Smooth muscle cell (in vitro differentiated cells): ENCODE measurements around the gene SPN. TPM values are rescaled to one million over a fixed set of nuclear protein-coding genes. Genes with fewer than 3 reads are reported as not detected.

ENCODE experiments used
- DNase-seq: peaks from one replicate; lab custom pipeline; 2025; ENCODE audit not compliant: unreplicated experiment; lab: John Stamatoyannopoulos, UW
- H2AFZ ChIP-seq: fragments of 200-600 bp; sonication (generic); 2 replicates; pipeline ENCODE4 v1.6.0; 2016; ENCODE audit warnings: antibody characterized with exemption, low read depth, mild to moderate bottlenecking
- H3F3A ChIP-seq: fragments of 200-600 bp; sonication (generic); 2 replicates; pipeline ENCODE4 v1.6.0; 2017; ENCODE audit warnings: antibody characterized with exemption, low read depth
- H3K27ac ChIP-seq: fragments of 200-600 bp; sonication (generic); 2 replicates; pipeline ENCODE4 v1.5.1; 2016; ENCODE audit warnings: low read depth, mild to moderate bottlenecking
- H3K27me3 ChIP-seq: fragments of 200-600 bp; sonication (generic); 2 replicates; pipeline ENCODE4 v1.6.1; 2016; ENCODE audit warnings: low read depth, mild to moderate bottlenecking
- H3K36me3 ChIP-seq: fragments of 200-600 bp; sonication (generic); 2 replicates; pipeline ENCODE4 v1.5.1; 2016; ENCODE audit warnings: low read depth
- H3K4me1 ChIP-seq: fragments of 200-600 bp; sonication (generic); 2 replicates; pipeline ENCODE4 v1.5.1; 2016; ENCODE audit warnings: low read depth
- H3K4me2 ChIP-seq: fragments of 200-600 bp; sonication (generic); 2 replicates; pipeline ENCODE4 v1.6.0; 2016; ENCODE audit warnings: mild to moderate bottlenecking
- H3K4me3 ChIP-seq: fragments of 200-600 bp; sonication (generic); 2 replicates; pipeline ENCODE4 v1.5.1; 2016; ENCODE audit warnings: mild to moderate bottlenecking
- H3K79me2 ChIP-seq: fragments of 200-600 bp; sonication (generic); 2 replicates; pipeline ENCODE4 v1.6.0; 2016; ENCODE audit warnings: low read depth, mild to moderate bottlenecking
- H3K9ac ChIP-seq: fragments of 200-600 bp; sonication (generic); 2 replicates; pipeline ENCODE4 v1.6.0; 2016; ENCODE audit warnings: low read depth
- H3K9me3 ChIP-seq: fragments of 200-600 bp; sonication (generic); replicated peaks from 2 replicates; pipeline ENCODE4 v1.5.1; 2016; ENCODE audit warnings: low read depth
- H4K20me1 ChIP-seq: fragments of 200-600 bp; sonication (generic); 2 replicates; pipeline ENCODE4 v1.6.0; 2016; ENCODE audit warnings: low read depth
- WGBS: methylation state at CpG from one replicate; pipeline ENCODE4 v1.1.7; 2016; ENCODE audit warnings: low lambda C conversion rate; 5-methylcytosine and 5-hydroxymethylcytosine counted together
- polyA plus RNA-seq: library from polyadenylated mRNA; unstranded; fragments of >200 nt; fragmentation: Nextera tagmentation; extraction: Ambion mirVana; gene quantifications from 2 replicates; pipeline ENCODE4 v1.2.1, GENCODE V29; 2016
- total RNA-seq: library from RNA; depleted of rRNA; stranded (reverse); fragments of >200 nt; gene quantifications from 2 replicates; pipeline ENCODE4 v1.2.3, GENCODE V29; 2014
- TF ChIP-seq, protein P1 (sequence below): fragments of 200-600 bp; sonication (generic); IDR thresholded peaks from 2 replicates; pipeline ENCODE4 v1.5.1; 2017; ENCODE audit warnings: borderline replicate concordance, mild to moderate bottlenecking, antibody characterized with exemption; ENCODE audit not compliant: insufficient read depth, poor library complexity, severe bottlenecking

The SPN gene
- total and polyA plus RNA-seq, 2 experiments from 2014 or later: not detected

DNA sequence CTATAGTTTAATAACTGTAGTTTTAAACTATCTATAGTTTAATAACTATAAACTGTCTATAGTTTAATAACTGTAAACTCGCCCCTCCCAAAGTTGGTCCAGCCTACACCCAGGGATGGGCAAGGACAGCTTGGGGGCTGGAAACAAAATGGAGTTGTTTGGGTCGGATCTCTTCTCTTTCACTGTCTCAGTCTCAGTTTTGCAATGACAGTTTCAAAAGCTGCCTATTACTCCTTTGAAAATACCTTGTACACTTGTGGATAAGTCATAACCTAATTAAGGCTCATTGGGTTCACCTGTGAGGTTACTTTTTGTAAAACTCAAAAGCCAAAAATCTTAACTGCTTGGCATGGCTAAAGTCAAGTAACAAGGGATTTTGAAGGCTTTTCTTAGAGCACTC lies 51.3 kb downstream of the SPN start:
- no peaks in the 10 kb centered on the region for H3F3A ChIP-seq
- no peak overlapping the region for H3K4me2 ChIP-seq
- no peaks in the 10 kb centered on the region for H3K27me3 ChIP-seq
- 94% methylated on average over 2 of the region's 2 CpGs for WGBS
- no peak overlapping the region for H3K4me3 ChIP-seq
- H3K9ac ChIP-seq: no peak overlapping the region
- TF ChIP-seq, protein P1, sequence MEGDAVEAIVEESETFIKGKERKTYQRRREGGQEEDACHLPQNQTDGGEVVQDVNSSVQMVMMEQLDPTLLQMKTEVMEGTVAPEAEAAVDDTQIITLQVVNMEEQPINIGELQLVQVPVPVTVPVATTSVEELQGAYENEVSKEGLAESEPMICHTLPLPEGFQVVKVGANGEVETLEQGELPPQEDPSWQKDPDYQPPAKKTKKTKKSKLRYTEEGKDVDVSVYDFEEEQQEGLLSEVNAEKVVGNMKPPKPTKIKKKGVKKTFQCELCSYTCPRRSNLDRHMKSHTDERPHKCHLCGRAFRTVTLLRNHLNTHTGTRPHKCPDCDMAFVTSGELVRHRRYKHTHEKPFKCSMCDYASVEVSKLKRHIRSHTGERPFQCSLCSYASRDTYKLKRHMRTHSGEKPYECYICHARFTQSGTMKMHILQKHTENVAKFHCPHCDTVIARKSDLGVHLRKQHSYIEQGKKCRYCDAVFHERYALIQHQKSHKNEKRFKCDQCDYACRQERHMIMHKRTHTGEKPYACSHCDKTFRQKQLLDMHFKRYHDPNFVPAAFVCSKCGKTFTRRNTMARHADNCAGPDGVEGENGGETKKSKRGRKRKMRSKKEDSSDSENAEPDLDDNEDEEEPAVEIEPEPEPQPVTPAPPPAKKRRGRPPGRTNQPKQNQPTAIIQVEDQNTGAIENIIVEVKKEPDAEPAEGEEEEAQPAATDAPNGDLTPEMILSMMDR: no peak
- no peaks in the 10 kb centered on the region for H3K79me2 ChIP-seq
- no peaks in the 10 kb centered on the region for H4K20me1 ChIP-seq
- H2AFZ ChIP-seq: no peak overlapping the region
- H3K36me3 ChIP-seq: no peaks in the 10 kb centered on the region
- H3K27ac ChIP-seq: no peak overlapping the region
- no peak for DNase-seq
- H3K9me3 ChIP-seq: no peaks in the 10 kb centered on the region
- peaks cover 9% of the 10 kb centered on the region for H3K4me1 ChIP-seq

DNA sequence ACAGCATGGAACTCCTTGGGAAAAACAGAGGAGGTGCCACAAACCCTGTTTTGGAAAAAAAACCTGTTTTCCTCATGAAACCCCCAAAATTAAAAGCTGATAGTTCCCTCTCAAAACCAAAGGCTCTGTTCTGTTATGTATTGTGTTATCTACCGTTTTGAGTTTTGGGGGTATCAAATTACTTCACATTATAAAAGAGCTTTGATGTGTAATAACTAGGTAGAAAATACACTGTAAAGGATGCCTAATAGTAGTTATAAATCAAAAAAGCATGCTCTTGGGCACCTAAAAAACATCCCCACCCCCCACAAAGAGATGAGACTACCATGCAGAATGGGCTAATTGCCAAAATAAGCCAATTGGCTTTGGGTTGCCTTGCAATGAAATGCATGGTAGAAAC lies 51.9 kb downstream of the SPN start:
- no peak for DNase-seq
- Histone ChIP-seq H3K4me2 (no peak overlapping the region), H4K20me1 (no peaks in the 10 kb centered on the region), H3K4me1 (peaks cover 3% of the 10 kb centered on the region), H3F3A (no peaks in the 10 kb centered on the region), H3K79me2 (no peaks in the 10 kb centered on the region), H3K36me3 (no peaks in the 10 kb centered on the region), H3K9ac (no peak overlapping the region), H2AFZ (no peak overlapping the region), H3K27ac (no peak overlapping the region), H3K4me3 (no peak overlapping the region), H3K27me3 (no peaks in the 10 kb centered on the region), H3K9me3 (no peaks in the 10 kb centered on the region)
- WGBS: 82% methylated on average over 1 of the region's 1 CpG
- TF ChIP-seq, protein P1: no peak

DNA sequence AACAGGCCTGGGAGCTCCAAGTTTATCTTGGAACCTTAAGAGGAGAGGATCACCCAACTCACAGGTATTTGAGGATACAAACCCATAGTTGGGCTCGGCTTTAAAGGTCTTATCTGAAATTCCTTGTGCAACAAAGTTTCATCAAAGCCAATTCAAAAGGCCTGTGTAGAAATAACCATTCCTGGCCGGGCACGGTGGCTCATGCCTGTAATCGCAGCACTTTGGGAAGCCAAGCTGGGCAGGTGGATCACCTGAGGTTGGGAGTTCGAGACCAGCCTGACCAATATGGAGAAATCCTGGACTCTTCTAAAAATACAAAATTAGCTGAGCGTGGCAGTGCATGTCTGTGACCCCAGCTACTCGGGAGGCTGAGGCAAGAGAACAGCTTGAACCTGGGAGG lies 54.1 kb downstream of the SPN start:
- no peaks in the 10 kb centered on the region for H3F3A ChIP-seq
- H3K9me3 ChIP-seq: no peaks in the 10 kb centered on the region
- H3K36me3 ChIP-seq: no peaks in the 10 kb centered on the region
- H3K9ac ChIP-seq: no peak overlapping the region
- H2AFZ ChIP-seq: no peak overlapping the region
- no peaks in the 10 kb centered on the region for H3K4me1 ChIP-seq
- H3K4me3 ChIP-seq: no peak overlapping the region
- no peak overlapping the region for H3K4me2 ChIP-seq
- TF ChIP-seq, protein P1: no peak
- H3K27me3 ChIP-seq: no peaks in the 10 kb centered on the region
- H3K27ac ChIP-seq: no peak overlapping the region
- no peak for DNase-seq
- no peaks in the 10 kb centered on the region for H4K20me1 ChIP-seq
- 92% methylated on average over 7 of the region's 7 CpGs for WGBS
- H3K79me2 ChIP-seq: no peaks in the 10 kb centered on the region

DNA sequence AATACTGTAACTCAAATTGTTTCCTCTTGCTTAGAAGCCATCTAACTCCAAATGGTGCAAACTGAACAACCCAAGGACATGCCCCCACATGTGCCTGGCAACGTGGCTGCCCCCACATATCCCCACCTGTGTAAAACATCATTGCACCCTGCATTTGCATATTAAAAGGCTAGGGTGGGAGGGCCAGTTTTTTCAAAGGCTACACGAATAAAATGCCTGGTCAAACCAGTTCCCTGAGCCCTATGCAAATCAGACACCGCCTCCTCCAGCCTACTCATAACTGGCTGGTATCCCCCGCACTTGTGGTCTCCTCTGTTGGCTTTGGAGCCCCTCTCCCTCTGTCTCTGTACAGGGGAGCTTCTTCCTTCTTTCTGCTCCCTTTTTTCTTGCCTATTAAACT lies 56.0 kb downstream of the SPN start:
- 35% methylated on average over 4 of the region's 4 CpGs for WGBS
- Histone ChIP-seq H3K4me1 (no peaks in the 10 kb centered on the region), H3K9ac (no peak overlapping the region), H3K27me3 (no peaks in the 10 kb centered on the region), H3F3A (no peaks in the 10 kb centered on the region), H3K4me2 (no peak overlapping the region), H3K9me3 (no peaks in the 10 kb centered on the region), H3K4me3 (no peak overlapping the region), H3K36me3 (no peaks in the 10 kb centered on the region), H3K79me2 (no peaks in the 10 kb centered on the region), H3K27ac (no peak overlapping the region), H2AFZ (no peak overlapping the region), H4K20me1 (no peaks in the 10 kb centered on the region)
- no peak for DNase-seq
- TF ChIP-seq, protein P1: no peak
